ENCODE data around the gene GPR162. TPM values are rescaled to one million over a fixed set of nuclear protein-coding genes. Genes with fewer than 3 reads are reported as not detected.

Gene GPR162
- total and polyA plus RNA-seq, 4 experiments from 2014 or later: 0.32 TPM; not detected in 3

DNA sequence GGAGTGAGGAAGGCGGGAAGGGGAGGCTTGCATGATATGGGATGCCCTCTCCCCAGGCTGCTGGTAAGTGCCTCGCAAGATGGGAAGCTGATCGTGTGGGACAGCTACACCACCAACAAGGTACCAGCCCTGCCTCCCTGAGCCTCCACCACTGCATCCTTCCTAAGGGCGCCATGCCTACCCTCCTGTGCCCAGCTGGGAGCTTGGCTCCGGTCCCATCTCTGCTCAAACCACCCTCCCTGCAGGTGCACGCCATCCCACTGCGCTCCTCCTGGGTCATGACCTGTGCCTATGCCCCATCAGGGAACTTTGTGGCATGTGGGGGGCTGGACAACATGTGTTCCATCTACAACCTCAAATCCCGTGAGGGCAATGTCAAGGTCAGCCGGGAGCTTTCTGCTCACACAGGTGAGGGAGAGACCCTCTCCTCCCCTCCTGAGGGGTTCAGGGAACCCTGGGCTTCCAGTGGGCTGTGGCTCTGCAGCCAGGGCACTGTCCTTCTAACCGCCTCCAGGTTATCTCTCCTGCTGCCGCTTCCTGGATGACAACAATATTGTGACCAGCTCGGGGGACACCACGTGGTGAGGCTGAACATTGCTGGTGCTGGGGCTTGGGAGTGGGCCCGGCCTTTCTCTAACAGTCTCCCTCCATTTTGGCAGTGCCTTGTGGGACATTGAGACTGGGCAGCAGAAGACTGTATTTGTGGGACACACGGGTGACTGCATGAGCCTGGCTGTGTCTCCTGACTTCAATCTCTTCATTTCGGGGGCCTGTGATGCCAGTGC, 21.7 kb downstream of the GPR162 start:
- Histone ChIP-seq H3K27ac (ENCODE audit: low read depth, low read length) (no peak overlapping the region), H3K4me3 (ENCODE audit: low read length in 2 of 2) (no peak overlapping the region), H3K36me3 (ENCODE audit: insufficient read depth, low read length) (no peaks in the 10 kb centered on the region), H3K4me1 (ENCODE audit: insufficient read depth, low read length) (no peaks in the 10 kb centered on the region), H3K9me3 (ENCODE audit: control insufficient read depth in 1 of 2, low read length in 2 of 2) (no peaks in the 10 kb centered on the region), H3K27me3 (ENCODE audit: insufficient read depth, low read length) (no peaks in the 10 kb centered on the region)
- Mint-ChIP-seq H3K4me1 (no peaks in the 10 kb centered on the region), H3K27ac (no peak overlapping the region), H3K27me3 (no peaks in the 10 kb centered on the region), H3K36me3 (no peaks in the 10 kb centered on the region), H3K4me3 (no peak overlapping the region), H3K9me3 (no peaks in the 10 kb centered on the region)
- intact Hi-C loops (cut with micrococcal nuclease): no loop called here
- peak in 1 of 5 donors; percentile 3 for DNase-seq
- POLR2A ChIA-PET (ENCODE audit: partially characterized antibody): interaction anchor here (1.5 kb wide), 1 partner anchor 9 kb away, joined by 3 read pairs; the partner anchor contains the start of gene USP5
- CTCF ChIA-PET (ENCODE audit: partially characterized antibody): interaction anchor here (1.2 to 4.4 kb wide), 6 partner anchors 9 to 90 kb away, joined by 3 to 12 read pairs (median 6); partner anchors contain the start of genes MLF2 and SPSB2

DNA sequence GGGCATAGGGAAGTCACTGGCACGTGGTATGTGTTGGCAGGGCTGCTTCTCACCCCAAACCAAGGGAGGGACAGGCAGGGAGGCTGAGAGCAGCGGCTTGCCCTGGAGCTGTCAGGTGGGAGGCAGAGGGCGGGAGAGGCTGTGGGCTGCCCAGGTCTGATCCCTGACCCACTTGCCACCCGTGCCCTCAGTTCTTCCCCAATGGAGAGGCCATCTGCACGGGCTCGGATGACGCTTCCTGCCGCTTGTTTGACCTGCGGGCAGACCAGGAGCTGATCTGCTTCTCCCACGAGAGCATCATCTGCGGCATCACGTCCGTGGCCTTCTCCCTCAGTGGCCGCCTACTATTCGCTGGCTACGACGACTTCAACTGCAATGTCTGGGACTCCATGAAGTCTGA, 23.8 kb downstream of the GPR162 start:
- no peaks in the 10 kb centered on the region for H3K36me3 Mint-ChIP-seq
- H3K9me3 ChIP-seq (ENCODE audit: control insufficient read depth in 1 of 2, low read length in 2 of 2): no peaks in the 10 kb centered on the region
- peaks cover under 1% of the 10 kb centered on the region for H3K4me1 ChIP-seq (ENCODE audit: insufficient read depth, low read length)
- no peak overlapping the region for H3K27ac Mint-ChIP-seq
- H3K27me3 ChIP-seq (ENCODE audit: insufficient read depth, low read length): no peaks in the 10 kb centered on the region
- no peak overlapping the region for H3K27ac ChIP-seq (ENCODE audit: low read depth, low read length)
- intact Hi-C loops (cut with micrococcal nuclease): no loop called here
- DNase-seq: no peak
- H3K4me3 ChIP-seq (ENCODE audit: low read length in 2 of 2): no peak overlapping the region
- peaks cover 0 to 7% (median 0%) of the 10 kb centered on the region in 4 donors for H3K4me1 Mint-ChIP-seq
- no peak overlapping the region for H3K4me3 Mint-ChIP-seq
- POLR2A ChIA-PET (ENCODE audit: partially characterized antibody): no interaction called here
- no peaks in the 10 kb centered on the region for H3K36me3 ChIP-seq (ENCODE audit: insufficient read depth, low read length)
- CTCF ChIA-PET (ENCODE audit: partially characterized antibody): interaction anchor here (1.6 to 2.5 kb wide), 3 partner anchors 9 to 27 kb away, joined by 4 to 7 read pairs (median 4); partner anchors contain the start of gene SPSB2
- H3K27me3 Mint-ChIP-seq: no peaks in the 10 kb centered on the region
- no peaks in the 10 kb centered on the region for H3K9me3 Mint-ChIP-seq

DNA sequence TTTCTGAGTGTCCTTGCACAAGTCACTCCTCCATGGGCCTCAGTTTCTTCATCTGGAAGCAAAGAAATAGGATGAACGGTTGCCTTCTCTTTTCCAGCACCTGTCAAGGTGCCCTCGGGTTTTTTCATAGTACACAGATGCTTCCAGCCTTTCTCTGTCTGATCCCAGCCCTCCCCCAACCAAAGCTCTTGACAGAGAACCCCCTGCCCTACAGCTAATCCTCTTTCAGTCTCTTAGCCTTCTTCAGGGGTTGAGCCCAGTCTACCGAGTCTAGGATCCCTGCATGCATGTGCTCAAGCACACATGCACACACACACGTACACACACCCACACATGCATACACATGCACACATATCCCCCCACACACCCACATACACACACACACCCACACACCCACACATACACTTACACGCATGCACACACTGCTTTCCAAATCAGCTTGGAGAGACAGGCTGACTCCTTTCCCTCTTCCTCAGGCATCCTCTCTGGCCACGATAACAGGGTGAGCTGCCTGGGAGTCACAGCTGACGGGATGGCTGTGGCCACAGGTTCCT, 24.8 kb downstream of the GPR162 start:
- peak overlapping the region in 2 of 7 donors; percentile 7 to 47 for H3K27ac Mint-ChIP-seq
- intact Hi-C loops (cut with micrococcal nuclease): no loop called here

DNA sequence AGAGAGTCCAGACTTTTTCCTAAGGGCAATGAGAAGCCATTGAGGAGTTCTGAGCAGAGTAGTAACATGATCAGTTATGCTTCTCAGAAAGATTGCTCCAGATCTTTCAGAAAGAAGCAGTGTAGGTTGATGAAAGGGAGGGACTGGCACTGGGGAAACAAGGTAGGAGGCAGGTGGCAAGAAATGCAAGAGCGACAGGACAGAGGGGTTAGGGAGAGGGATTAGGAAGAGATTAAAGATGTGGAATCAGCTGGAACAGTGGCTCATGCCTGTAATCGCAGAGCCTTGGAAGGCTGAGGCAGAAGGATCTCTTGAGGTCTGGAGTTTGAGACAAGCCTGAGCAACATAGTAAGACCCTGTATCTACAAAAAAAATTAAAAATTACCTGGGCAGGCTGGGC, 26.1 kb downstream of the GPR162 start:
- H3K27ac ChIP-seq (ENCODE audit: low read depth, low read length): no peak overlapping the region
- CTCF ChIA-PET (ENCODE audit: partially characterized antibody): interaction anchor here (1.4 to 2.5 kb wide), 4 partner anchors 11 to 24 kb away, joined by 3 to 16 read pairs (median 7); no protein-coding TSS in a partner anchor
- H3K36me3 ChIP-seq (ENCODE audit: insufficient read depth, low read length): no peaks in the 10 kb centered on the region
- intact Hi-C loops (cut with micrococcal nuclease): no loop called here
- Mint-ChIP-seq H3K9me3 (peaks cover 0 to 3% (median 0%) of the 10 kb centered on the region in 8 donors), H3K4me3 (no peak overlapping the region), H3K27me3 (no peaks in the 10 kb centered on the region), H3K4me1 (peaks cover 2 to 15% (median 10%) of the 10 kb centered on the region in 4 donors), H3K36me3 (peaks cover 0 to 9% of the 10 kb centered on the region in 2 donors), H3K27ac (peak overlapping the region in 2 of 7 donors; percentile 58 to 78)
- POLR2A ChIA-PET (ENCODE audit: partially characterized antibody): interaction anchor here (1.1 kb wide), 1 partner anchor 20 kb away, joined by 4 read pairs; the partner anchor contains the start of gene P3H3
- DNase-seq: no peak
- H3K4me3 ChIP-seq (ENCODE audit: low read length in 2 of 2): no peak overlapping the region
- H3K4me1 ChIP-seq (ENCODE audit: insufficient read depth, low read length): peaks cover 11% of the 10 kb centered on the region
- no peaks in the 10 kb centered on the region for H3K9me3 ChIP-seq (ENCODE audit: control insufficient read depth in 1 of 2, low read length in 2 of 2)
- H3K27me3 ChIP-seq (ENCODE audit: insufficient read depth, low read length): no peaks in the 10 kb centered on the region

More for the DNA sequence above, 24.8 kb downstream of the GPR162 start:
- Mint-ChIP-seq H3K36me3 (peaks cover 0 to 3% of the 10 kb centered on the region in 2 donors), H3K27me3 (no peaks in the 10 kb centered on the region), H3K4me1 (peaks cover 2 to 15% (median 5%) of the 10 kb centered on the region in 4 donors), H3K9me3 (peaks cover 0 to 3% (median 0%) of the 10 kb centered on the region in 8 donors), H3K4me3 (no peak overlapping the region)
- H3K9me3 ChIP-seq (ENCODE audit: control insufficient read depth in 1 of 2, low read length in 2 of 2): no peaks in the 10 kb centered on the region
- ChIA-PET POLR2A (ENCODE audit: partially characterized antibody) (no interaction called here), CTCF (ENCODE audit: partially characterized antibody) (interaction anchor here (0.9 to 2.0 kb wide), 3 partner anchors 10 to 13 kb away, joined by 3 to 10 read pairs (median 4); no protein-coding TSS in a partner anchor)
- no peak for DNase-seq
- H3K27ac ChIP-seq (ENCODE audit: low read depth, low read length): no peak overlapping the region
- H3K36me3 ChIP-seq (ENCODE audit: insufficient read depth, low read length): no peaks in the 10 kb centered on the region
- no peaks in the 10 kb centered on the region for H3K27me3 ChIP-seq (ENCODE audit: insufficient read depth, low read length)
- peaks cover 10% of the 10 kb centered on the region for H3K4me1 ChIP-seq (ENCODE audit: insufficient read depth, low read length)
- H3K4me3 ChIP-seq (ENCODE audit: low read length in 2 of 2): no peak overlapping the region

DNA sequence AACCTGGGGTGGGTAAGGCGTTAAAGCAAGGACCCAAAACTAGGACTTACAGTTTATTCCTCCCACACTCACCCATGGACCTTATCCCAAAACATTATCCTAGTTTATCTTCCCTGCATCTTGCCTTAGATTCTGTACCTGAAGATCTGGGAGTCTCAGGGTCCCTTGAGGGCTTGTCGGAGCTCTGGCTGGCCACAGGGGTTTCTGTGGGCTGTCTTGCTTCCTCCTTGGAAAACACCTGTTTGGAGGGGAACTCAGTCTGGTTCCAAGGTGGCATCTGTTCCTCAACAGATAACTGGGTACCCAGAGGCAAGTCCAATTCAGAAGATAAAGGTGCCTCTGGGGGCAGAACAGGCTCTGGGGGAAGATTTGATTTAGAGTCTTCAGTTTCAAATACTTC, 27.8 kb downstream of the GPR162 start:
- POLR2A ChIA-PET (ENCODE audit: partially characterized antibody): interaction anchor here (5.2 kb wide), 1 partner anchor 96 kb away, joined by 47 read pairs; the partner anchor contains the start of gene MLF2
- Mint-ChIP-seq H3K27ac (peak overlapping the region in 2 of 7 donors; percentile 7 to 17), H3K27me3 (no peaks in the 10 kb centered on the region), H3K36me3 (peaks cover 4 to 10% of the 10 kb centered on the region in 2 donors), H3K4me1 (peaks cover 15 to 33% (median 25%) of the 10 kb centered on the region in 4 donors), H3K4me3 (no peak overlapping the region), H3K9me3 (peaks cover 0 to 3% (median 0%) of the 10 kb centered on the region in 8 donors)
- no peak overlapping the region for H3K27ac ChIP-seq (ENCODE audit: low read depth, low read length)
- H3K4me3 ChIP-seq (ENCODE audit: low read length in 2 of 2): no peak overlapping the region
- H3K36me3 ChIP-seq (ENCODE audit: insufficient read depth, low read length): no peaks in the 10 kb centered on the region
- H3K9me3 ChIP-seq (ENCODE audit: control insufficient read depth in 1 of 2, low read length in 2 of 2): no peaks in the 10 kb centered on the region
- DNase-seq: peak in 1 of 5 donors; percentile 25
- intact Hi-C loops (cut with micrococcal nuclease): no loop called here
- peaks cover 28% of the 10 kb centered on the region for H3K4me1 ChIP-seq (ENCODE audit: insufficient read depth, low read length)
- CTCF ChIA-PET (ENCODE audit: partially characterized antibody): interaction anchor here (1.3 to 2.5 kb wide), 2 partner anchors 14 to 23 kb away, joined by 3 to 16 read pairs; partner anchors contain the start of gene SPSB2
- H3K27me3 ChIP-seq (ENCODE audit: insufficient read depth, low read length): no peaks in the 10 kb centered on the region

DNA sequence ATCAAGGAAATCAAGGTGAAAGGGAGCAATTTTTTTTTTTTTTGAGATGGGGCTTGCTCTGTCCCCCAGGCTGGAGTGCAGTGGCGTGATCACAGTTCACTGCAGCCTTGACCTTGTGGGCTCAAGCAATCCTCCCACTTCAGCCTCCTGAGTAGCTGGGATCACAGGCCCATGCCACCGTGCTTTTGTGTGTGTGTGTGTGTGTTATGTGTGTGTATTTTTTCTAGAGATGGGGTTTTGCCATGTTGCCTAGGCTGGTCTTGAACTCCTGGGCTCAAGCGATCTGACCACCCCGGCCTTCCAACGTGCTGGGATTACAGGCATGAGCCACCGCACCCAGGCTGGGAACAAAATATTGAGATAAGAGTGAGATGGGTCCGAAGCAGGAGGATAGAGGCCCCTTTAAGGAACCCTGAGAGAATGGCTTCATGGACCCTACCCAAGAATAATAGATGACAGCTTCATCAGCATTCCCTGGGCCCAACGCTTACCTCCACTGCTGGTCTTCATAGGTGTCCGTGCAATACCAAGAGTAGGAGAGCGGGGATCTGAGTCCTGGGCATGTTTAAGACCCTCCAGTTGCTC, 28.4 kb downstream of the GPR162 start:
- intact Hi-C loops (cut with micrococcal nuclease): loop anchor here (2.0 kb wide), 1 partner anchor 15 kb away; no protein-coding TSS in a partner anchor
- Mint-ChIP-seq H3K27ac (peak overlapping the region in 3 of 7 donors; percentile 10 to 74 (median 56)), H3K4me3 (peak overlapping the region in 2 of 8 donors; percentile 25 to 30)

More for the DNA sequence above, 28.4 kb downstream of the GPR162 start:
- peaks cover 0 to 3% (median 0%) of the 10 kb centered on the region in 8 donors for H3K9me3 Mint-ChIP-seq
- CTCF ChIA-PET (ENCODE audit: partially characterized antibody): interaction anchor here (1.1 to 5.7 kb wide), 5 partner anchors 15 to 263 kb away, joined by 3 to 102 read pairs (median 16); partner anchors contain the start of genes PTMS, SPSB2 and TPI1
- H3K4me1 Mint-ChIP-seq: peaks cover 18 to 36% (median 26%) of the 10 kb centered on the region in 4 donors
- H3K4me1 ChIP-seq (ENCODE audit: insufficient read depth, low read length): peaks cover 35% of the 10 kb centered on the region
- no peaks in the 10 kb centered on the region for H3K9me3 ChIP-seq (ENCODE audit: control insufficient read depth in 1 of 2, low read length in 2 of 2)
- no peak overlapping the region for H3K4me3 ChIP-seq (ENCODE audit: low read length in 2 of 2)
- peaks cover 4 to 10% of the 10 kb centered on the region in 2 donors for H3K36me3 Mint-ChIP-seq
- H3K27me3 Mint-ChIP-seq: no peaks in the 10 kb centered on the region
- no peak overlapping the region for H3K27ac ChIP-seq (ENCODE audit: low read depth, low read length)
- DNase-seq: peak in 1 of 5 donors; percentile 13
- peaks cover 3% of the 10 kb centered on the region for H3K36me3 ChIP-seq (ENCODE audit: insufficient read depth, low read length)
- POLR2A ChIA-PET (ENCODE audit: partially characterized antibody): interaction anchor here (1.3 to 5.2 kb wide), 2 partner anchors 10 to 97 kb away, joined by 3 to 47 read pairs; partner anchors contain the start of gene MLF2
- no peaks in the 10 kb centered on the region for H3K27me3 ChIP-seq (ENCODE audit: insufficient read depth, low read length)

Data from CD4-positive, alpha-beta memory T cell (primary cell).